ENCODE results near the gene BANP.

BANP gene

GRCh38 chr16:87951552-87952538 lies 611 bp downstream of the BANP start:
- DNase-seq: no peak

GRCh38 chr16:87952751-87953150 lies 1.5 kb downstream of the BANP start:
- DNase-seq: no peak

- DNase-seq: no peak
Measured at GRCh38 chr16:87953308-87954215, 2.3 kb downstream of the BANP start.

- DNase-seq: no peak
Measured at GRCh38 chr16:87954361-87954760, 3.1 kb downstream of the BANP start.

GRCh38 chr16:87954826-87955225 lies 3.6 kb downstream of the BANP start:
- no peak for DNase-seq

DNA sequence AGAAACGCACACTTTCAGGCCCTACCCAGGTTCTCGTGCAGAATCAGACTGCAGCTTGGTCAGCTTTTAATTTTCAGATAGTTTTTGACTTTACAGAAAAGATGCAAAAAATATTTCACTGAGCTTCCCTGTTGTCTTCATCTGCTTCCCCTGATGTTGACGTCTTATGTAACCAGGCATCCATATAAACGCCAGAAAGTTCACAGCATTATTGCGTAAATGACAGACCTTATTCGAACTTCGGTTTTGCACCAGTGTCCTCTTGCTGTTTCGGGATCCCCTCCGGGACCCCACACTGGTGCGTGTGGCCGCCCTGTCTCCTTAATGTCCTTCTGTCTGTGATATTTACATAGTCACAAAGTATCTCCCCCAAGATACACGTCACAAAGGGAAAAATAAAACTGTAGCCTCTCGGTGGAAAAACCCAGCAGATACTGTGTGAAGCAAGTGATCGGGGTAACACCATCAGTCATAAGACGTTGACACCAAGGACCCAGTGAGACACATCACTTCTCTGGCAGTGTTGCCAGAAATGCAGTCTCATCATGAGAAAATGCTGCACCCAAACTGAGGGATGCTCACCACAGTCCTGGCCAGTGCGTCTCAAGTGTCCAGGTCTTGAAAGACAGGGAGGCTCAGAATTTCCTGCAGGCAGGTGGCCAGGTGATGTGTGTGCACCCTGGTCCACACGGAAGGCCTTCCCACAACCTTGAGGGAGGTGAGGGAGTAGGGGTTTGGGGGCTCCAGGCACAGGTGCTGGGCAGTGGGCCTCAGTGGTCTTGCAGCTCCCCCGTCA lies 4.3 kb downstream of the BANP start:
- no peak for DNase-seq

GRCh38 chr16:87956098-87956364 lies 4.8 kb downstream of the BANP start:
- DNase-seq: no peak

DNA sequence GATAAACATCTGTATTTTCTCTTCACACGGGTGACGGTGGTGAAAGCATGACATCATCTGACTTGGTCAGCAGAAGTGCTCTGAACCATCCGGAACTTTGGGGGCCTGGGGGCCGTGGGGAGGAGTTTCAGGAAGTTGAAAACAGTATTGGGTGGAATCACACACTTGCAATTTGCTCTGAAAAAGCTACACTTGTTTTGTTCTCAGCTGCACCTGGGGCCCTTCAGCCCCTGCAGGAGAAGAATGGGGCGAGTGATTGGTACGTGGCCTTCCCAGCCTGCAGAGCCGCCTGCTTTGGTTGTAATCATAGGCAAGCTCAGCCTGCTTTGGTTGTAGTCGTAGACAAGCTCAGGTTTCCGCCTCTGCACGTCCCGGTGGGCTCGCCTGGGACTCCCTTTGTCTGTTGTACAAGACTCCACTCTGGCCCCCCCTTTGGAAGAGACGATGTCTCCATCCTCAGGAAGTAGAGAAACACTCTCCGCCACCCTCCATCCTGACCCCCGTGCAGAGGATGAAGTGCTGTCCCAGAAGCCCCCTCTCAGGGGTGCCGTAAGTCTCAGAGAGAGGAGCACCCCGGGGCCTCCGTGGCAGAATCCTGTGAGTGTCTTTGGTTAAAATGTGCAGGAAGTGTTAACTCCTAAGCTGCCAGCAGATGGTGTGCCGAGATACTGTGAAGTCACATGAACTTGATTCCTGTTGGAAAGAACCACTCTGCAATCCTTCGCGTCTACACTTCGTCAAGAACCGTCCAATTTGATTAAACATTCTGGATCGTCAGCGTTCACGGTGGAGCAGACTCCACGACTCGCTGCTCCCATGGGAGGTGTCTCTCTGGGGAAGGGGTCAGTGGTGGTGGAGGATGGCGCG lies 5.4 kb downstream of the BANP start:
- peak; percentile 6 for DNase-seq

DNA sequence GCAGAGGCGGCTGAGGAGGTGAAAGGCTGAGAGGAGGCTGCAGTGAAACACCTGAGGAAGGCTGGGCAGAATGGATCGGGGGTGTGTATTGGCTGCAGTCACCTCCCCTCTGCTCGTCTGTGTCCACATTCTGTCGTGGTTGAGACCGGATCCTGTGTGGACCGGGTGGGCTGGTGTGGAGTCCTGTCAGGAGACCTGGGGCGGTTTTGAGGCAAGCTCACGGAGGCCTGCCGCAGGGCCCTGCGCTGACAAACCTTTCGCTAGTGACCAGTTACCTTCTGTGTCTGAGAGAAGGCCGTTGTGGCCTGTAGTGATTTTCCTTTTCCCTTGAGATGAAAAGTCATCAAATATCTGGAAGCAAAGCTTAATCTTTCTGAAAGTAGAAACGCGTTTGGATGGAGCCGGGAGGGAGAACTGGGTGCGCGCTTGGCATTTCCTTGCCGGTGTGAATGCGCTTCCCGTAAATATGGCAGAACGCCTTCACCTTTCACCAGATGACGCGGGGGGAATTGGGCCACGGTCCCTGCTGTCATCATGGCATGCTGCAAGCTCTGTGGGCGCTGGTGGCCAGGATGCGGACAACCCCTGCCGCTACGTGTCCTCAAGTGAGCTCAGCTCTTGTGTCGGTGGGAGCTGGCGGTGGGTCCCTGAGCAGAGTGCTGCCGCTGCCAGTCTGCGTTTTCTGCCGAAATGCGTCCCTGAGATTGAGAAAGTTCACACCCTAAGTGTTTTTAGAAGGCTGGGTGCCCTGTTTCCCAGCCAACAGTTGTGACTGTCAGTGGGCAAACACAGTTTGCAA lies 6.3 kb downstream of the BANP start:
- DNase-seq: no peak

- no peak for DNase-seq
Measured at GRCh38 chr16:87958632-87959031, 7.4 kb downstream of the BANP start.

DNA sequence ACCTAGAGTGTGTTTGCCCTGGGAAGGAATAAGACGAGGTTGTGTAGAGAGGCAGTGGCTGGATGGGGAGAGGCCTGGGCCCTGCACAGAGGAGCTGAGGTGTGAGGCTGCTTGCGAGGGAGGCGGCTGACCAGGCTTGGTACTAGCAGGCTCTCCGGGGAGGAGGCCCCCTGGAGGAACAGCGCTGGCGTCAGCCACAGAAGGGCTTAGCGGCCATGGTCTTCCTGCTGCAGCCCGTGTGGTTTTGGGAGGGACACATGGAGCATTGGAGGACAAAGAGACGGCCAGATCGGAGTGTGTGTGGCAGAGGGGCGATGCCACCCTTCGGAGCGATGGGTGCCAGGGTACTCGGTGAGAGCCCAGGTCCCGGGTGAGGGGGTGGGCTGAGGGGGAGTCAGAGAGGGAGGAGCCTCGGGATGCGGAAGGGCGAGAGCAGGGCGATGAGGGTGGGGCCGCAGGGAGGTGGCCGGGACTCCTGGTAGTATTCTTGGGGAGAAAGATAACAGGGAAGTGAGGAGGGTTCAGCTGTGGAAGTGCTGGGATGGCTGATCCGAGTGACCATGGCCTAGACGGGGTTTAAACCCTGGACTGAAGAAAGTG lies 8.3 kb downstream of the BANP start:
- no peak for DNase-seq

DNA sequence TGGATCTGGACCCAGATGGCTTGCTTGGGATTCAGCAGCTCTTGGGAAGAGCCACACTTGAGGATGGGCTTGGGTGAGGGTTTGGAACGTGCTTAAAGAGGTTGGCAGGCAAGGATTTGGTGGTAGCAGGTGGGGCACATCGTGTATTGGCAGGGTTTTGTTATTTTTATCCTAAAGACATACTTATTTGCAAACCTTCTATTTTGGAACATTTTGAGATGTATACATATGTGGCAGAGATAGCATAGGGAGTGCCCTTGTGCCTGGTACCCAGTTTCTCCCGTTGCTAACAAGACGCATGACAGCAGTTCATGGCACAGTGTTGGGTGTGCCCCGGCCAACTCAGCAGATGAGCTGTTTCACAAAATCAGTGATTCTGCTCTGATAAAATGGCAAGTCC lies 9.1 kb downstream of the BANP start:
- DNase-seq: no peak

- no peak for DNase-seq
Measured at GRCh38 chr16:87960852-87961251, 9.6 kb downstream of the BANP start.

GRCh38 chr16:87961623-87962022 lies 10.4 kb downstream of the BANP start:
- no peak for DNase-seq

GRCh38 chr16:87963400-87963799 lies 12.2 kb downstream of the BANP start:
- DNase-seq: no peak

GRCh38 chr16:87964049-87964659 lies 12.9 kb downstream of the BANP start:
- DNase-seq: no peak

DNA sequence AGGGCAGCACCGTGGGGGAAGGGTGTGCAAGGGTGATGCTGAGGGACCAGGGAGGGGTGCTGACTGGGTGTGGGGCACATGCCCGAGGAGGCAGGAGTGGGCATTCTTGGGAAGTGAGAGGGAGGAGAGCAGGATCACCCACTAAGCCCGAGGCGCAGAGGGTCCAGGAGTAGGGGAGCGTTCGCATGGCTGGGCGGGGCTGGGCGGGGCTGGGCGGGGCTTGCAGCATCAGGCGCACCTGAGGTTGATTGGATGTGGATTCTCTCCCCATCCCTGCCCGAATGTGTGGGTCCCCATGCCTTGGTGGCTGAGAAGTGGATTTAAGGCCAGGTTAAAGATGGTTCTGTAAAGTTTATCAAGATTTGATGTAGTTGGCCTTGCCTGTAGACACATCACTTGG lies 14.2 kb downstream of the BANP start:
- no peak for DNase-seq

- DNase-seq: no peak
Measured at GRCh38 chr16:87966064-87966645, 14.9 kb downstream of the BANP start.

DNA sequence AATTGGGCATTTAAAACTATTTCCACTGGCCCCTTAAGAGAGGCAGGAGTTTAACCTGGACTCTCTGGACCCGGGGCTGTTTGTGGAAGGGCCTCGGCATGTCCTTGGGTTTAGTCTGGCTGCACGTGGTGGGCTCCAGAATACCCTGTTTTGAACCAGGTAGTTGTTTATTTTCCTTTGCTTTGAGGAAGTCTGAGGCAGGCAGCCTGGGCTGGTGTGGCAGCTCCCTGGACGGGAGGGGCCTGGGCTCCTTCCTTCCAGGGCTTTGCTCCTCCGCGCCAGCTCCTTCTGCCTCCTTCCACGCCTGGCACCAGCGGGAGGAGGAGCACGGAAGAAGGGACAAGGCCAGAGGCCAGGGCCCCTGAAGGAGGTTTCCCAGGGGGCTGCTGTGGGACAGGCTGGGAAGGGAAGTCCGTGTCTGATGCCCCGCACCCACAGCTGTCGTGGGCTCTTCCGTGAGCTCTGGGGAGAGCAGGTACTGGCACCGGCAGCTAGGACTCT lies 15.5 kb downstream of the BANP start:
- DNase-seq: no peak

DNA sequence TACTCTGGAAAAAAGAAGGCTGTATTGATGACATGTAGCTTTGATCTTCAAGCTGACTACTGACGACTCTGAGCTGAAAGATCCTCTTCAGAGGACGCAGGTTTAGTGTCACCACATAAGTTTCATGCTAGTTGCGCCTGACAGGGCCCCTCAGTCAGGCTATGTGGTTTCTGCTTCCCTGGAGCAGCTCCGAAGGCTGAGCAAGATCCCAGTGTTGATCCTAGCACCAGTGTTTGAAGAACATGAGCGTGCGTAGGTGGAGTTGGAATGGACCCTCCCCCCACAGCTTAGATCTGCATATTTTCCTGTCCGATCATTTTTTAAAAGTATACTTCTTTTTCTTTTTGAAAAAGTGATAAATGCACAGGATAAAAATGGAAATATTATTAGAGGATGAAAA lies 17.3 kb downstream of the BANP start:
- no peak for DNase-seq
